Karpas-422 (cell line): ENCODE data around the gene PIP4K2A. TPM values are rescaled to one million over a fixed set of nuclear protein-coding genes. Genes with fewer than 3 reads are reported as not detected.
"Not testable (repeated sequence)": the region's sequence is repeated elsewhere in the genome, so short reads cannot be mapped to it uniquely, and the experiment has no call there.

Experiments used
- DNase-seq: peaks from one replicate; pipeline ENCODE4 v3.0.0-alpha.2; 2015
- H2AFZ ChIP-seq: fragments of 200-600 bp; sonication (generic); 2 replicates; pipeline ENCODE4 v1.6.1; 2014; ENCODE audit warnings: antibody characterized with exemption, low read length, mixed read lengths
- H3K27ac ChIP-seq: fragments of 200-600 bp; sonication (generic); 2 replicates; pipeline ENCODE4 v1.5.1; 2014; ENCODE audit warnings: mild to moderate bottlenecking, low read length, moderate library complexity
- H3K27me3 ChIP-seq: fragments of 200-600 bp; sonication (generic); 2 replicates; pipeline ENCODE4 v1.6.1; 2014; ENCODE audit warnings: low read length, mixed read lengths
- H3K36me3 ChIP-seq: fragments of 200-600 bp; sonication (generic); 2 replicates; pipeline ENCODE4 v1.6.1; 2014; ENCODE audit warnings: low read length, mixed read lengths; ENCODE audit not compliant: insufficient read depth
- H3K4me1 ChIP-seq: fragments of 200-600 bp; sonication (generic); 2 replicates; pipeline ENCODE4 v1.6.1; 2014; ENCODE audit warnings: mild to moderate bottlenecking, low read length, mixed read lengths
- H3K4me2 ChIP-seq: fragments of 200-600 bp; sonication (generic); 2 replicates; pipeline ENCODE4 v1.6.1; 2014; ENCODE audit warnings: low read length, low read depth, mild to moderate bottlenecking; ENCODE audit not compliant: poor library complexity, severe bottlenecking
- H3K4me3 ChIP-seq: fragments of 200-600 bp; sonication (generic); 2 replicates; pipeline ENCODE4 v1.5.1; 2014; ENCODE audit warnings: mild to moderate bottlenecking, antibody characterized with exemption, low read length, mixed read lengths
- H3K79me2 ChIP-seq: fragments of 200-600 bp; sonication (generic); 2 replicates; pipeline ENCODE4 v1.6.1; 2014; ENCODE audit warnings: mild to moderate bottlenecking, low read length, mixed read lengths
- H3K9ac ChIP-seq: fragments of 200-600 bp; sonication (generic); 2 replicates; pipeline ENCODE4 v1.6.0; 2014; ENCODE audit warnings: low read length
- H3K9me2 ChIP-seq: fragments of 200-600 bp; sonication (generic), shearing (Covaris generic); replicated peaks from 2 replicates; pipeline ENCODE4 v1.6.0; 2014; ENCODE audit warnings: mild to moderate bottlenecking, low read length, moderate library complexity; ENCODE audit not compliant: insufficient read depth
- H3K9me3 ChIP-seq: fragments of 300-700, 200-600 bp; sonication (generic); 2 replicates; pipeline ENCODE4 v1.6.1; 2014; ENCODE audit warnings: low read length, mixed read lengths
- H4K20me1 ChIP-seq: fragments of 200-600 bp; sonication (generic); 2 replicates; pipeline ENCODE4 v1.6.1; 2014; ENCODE audit warnings: mild to moderate bottlenecking, antibody characterized with exemption, low read length, low read depth; ENCODE audit not compliant: insufficient read depth
- total RNA-seq: library from RNA; depleted of rRNA; stranded (reverse); fragments of >200 nt; shearing (Covaris generic); gene quantifications from 2 replicates; pipeline ENCODE4 v1.2.3, GENCODE V29; 2014; ENCODE audit warnings: low replicate concordance

The PIP4K2A gene
- total RNA-seq, 1 experiment from 2014 or later, result 32.6 TPM

- Histone ChIP-seq H3K4me1 (peaks cover 8% of the 10 kb centered on the region), H3K4me2 (no peak overlapping the region), H3K9me2 (no peaks in the 10 kb centered on the region), H4K20me1 (peaks cover 83% of the 10 kb centered on the region), H3K79me2 (peaks cover 8% of the 10 kb centered on the region), H3K36me3 (no peaks in the 10 kb centered on the region), H3K27me3 (no peaks in the 10 kb centered on the region), H3K4me3 (no peak overlapping the region), H3K27ac (no peak overlapping the region), H3K9ac (no peak overlapping the region), H3K9me3 (no peaks in the 10 kb centered on the region), H2AFZ (no peak overlapping the region)
- no peak for DNase-seq
Observed at GRCh38 chr10:22698941-22699440, 15.4 kb downstream of the PIP4K2A start.

DNA sequence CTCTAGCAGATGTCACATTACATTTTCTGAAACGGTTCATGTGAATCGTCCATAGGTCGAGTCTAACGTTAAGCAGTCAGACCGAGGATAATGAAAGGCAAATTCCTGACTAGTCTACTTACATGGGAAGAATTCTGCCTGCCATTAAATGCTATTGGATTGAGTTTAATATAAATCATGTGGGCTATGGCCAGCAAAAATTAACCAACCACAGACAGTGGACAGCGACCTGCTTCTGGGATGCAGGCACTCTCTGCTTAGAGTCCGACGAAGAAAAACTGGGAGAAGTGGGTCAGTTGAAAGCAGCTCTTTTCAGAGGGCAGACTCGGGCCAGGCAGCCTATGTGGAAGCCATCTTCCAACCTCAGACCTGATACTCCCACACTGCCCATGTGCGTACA, 16.6 kb downstream of the PIP4K2A start:
- no peak overlapping the region for H3K4me2 ChIP-seq
- no peak overlapping the region for H3K4me3 ChIP-seq
- no peaks in the 10 kb centered on the region for H3K9me2 ChIP-seq
- H2AFZ ChIP-seq, result no peak overlapping the region
- no peak overlapping the region for H3K27ac ChIP-seq
- H4K20me1 ChIP-seq, result peaks cover 75% of the 10 kb centered on the region
- no peaks in the 10 kb centered on the region for H3K9me3 ChIP-seq
- no peak overlapping the region for H3K9ac ChIP-seq
- H3K36me3 ChIP-seq, result no peaks in the 10 kb centered on the region
- peaks cover 8% of the 10 kb centered on the region for H3K4me1 ChIP-seq
- peaks cover 4% of the 10 kb centered on the region for H3K79me2 ChIP-seq
- no peaks in the 10 kb centered on the region for H3K27me3 ChIP-seq
- no peak for DNase-seq

DNA sequence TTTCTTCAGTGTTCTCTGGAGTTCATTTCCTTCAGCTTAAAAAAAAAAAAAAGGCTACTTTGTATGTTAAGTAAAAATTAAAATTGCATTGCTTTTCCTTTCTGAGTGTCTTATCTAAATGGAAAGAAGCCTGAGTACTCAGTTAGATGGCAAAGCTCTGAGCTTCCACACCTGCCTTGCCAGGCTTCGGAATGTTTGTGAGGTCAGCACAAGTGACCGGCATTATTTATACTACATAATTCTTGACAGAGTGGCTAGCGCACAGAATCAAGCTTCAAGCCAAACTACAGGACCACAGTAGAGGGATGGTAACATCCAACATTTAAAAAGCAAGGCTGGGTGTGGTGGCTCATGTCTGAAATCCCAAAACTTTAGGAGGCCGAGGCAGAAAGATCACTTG, 17.3 kb downstream of the PIP4K2A start:
- Histone ChIP-seq H3K27me3 (no peaks in the 10 kb centered on the region), H3K9me3 (no peaks in the 10 kb centered on the region), H2AFZ (no peak overlapping the region), H3K27ac (no peak overlapping the region), H3K79me2 (peaks cover 4% of the 10 kb centered on the region), H3K4me2 (no peak overlapping the region), H3K4me1 (peaks cover 8% of the 10 kb centered on the region), H3K9me2 (no peaks in the 10 kb centered on the region), H3K9ac (no peak overlapping the region), H4K20me1 (peaks cover 75% of the 10 kb centered on the region), H3K4me3 (no peak overlapping the region), H3K36me3 (no peaks in the 10 kb centered on the region)
- no peak for DNase-seq

GRCh38 chr10:22693860-22694259, 20.5 kb downstream of the PIP4K2A start:
- DNase-seq, result no peak
- H3K36me3 ChIP-seq, result no peaks in the 10 kb centered on the region
- no peak overlapping the region for H2AFZ ChIP-seq
- H3K79me2 ChIP-seq, result peaks cover 4% of the 10 kb centered on the region; the same call in 1 of the 2 replicates
- H4K20me1 ChIP-seq, result peaks cover 73% of the 10 kb centered on the region
- H3K4me2 ChIP-seq, result no peak overlapping the region
- H3K9me3 ChIP-seq, result no peaks in the 10 kb centered on the region
- no peaks in the 10 kb centered on the region for H3K9me2 ChIP-seq
- H3K9ac ChIP-seq, result no peak overlapping the region
- no peak overlapping the region for H3K27ac ChIP-seq
- H3K4me3 ChIP-seq, result no peak overlapping the region
- no peaks in the 10 kb centered on the region for H3K4me1 ChIP-seq
- no peaks in the 10 kb centered on the region for H3K27me3 ChIP-seq

- Histone ChIP-seq H3K4me2 (no peak overlapping the region), H3K4me3 (no peak overlapping the region), H2AFZ (no peak overlapping the region), H3K9me2 (no peaks in the 10 kb centered on the region), H3K27me3 (no peaks in the 10 kb centered on the region), H3K9ac (no peak overlapping the region), H4K20me1 (peaks cover 73% of the 10 kb centered on the region), H3K79me2 (peaks cover 4% of the 10 kb centered on the region; the same call in 1 of the 2 replicates), H3K9me3 (no peaks in the 10 kb centered on the region), H3K36me3 (no peaks in the 10 kb centered on the region), H3K4me1 (no peaks in the 10 kb centered on the region), H3K27ac (no peak overlapping the region)
- DNase-seq, result no peak
Observed at GRCh38 chr10:22693371-22693784, 21.0 kb downstream of the PIP4K2A start.

GRCh38 chr10:22692119-22692518, 22.3 kb downstream of the PIP4K2A start:
- not testable (repeated sequence) for DNase-seq, H3K4me2 ChIP-seq, H3K36me3 ChIP-seq, H3K9me3 ChIP-seq, H3K4me1 ChIP-seq, H3K79me2 ChIP-seq, H3K27me3 ChIP-seq, H3K4me3 ChIP-seq, H3K27ac ChIP-seq, H3K9ac ChIP-seq, H3K9me2 ChIP-seq, H2AFZ ChIP-seq
- peaks cover 72% of the 10 kb centered on the region for H4K20me1 ChIP-seq

- Histone ChIP-seq H3K9me3 (no peaks in the 10 kb centered on the region), H3K4me3 (no peak overlapping the region), H3K27me3 (no peaks in the 10 kb centered on the region), H3K36me3 (no peaks in the 10 kb centered on the region), H2AFZ (no peak overlapping the region), H3K9ac (no peak overlapping the region), H3K4me1 (no peaks in the 10 kb centered on the region), H3K4me2 (no peak overlapping the region), H3K9me2 (no peaks in the 10 kb centered on the region), H3K27ac (no peak overlapping the region), H4K20me1 (peaks cover 76% of the 10 kb centered on the region), H3K79me2 (peaks cover 4% of the 10 kb centered on the region; the same call in 1 of the 2 replicates)
- DNase-seq, result no peak
Observed at GRCh38 chr10:22690614-22691431, 23.6 kb downstream of the PIP4K2A start.

DNA sequence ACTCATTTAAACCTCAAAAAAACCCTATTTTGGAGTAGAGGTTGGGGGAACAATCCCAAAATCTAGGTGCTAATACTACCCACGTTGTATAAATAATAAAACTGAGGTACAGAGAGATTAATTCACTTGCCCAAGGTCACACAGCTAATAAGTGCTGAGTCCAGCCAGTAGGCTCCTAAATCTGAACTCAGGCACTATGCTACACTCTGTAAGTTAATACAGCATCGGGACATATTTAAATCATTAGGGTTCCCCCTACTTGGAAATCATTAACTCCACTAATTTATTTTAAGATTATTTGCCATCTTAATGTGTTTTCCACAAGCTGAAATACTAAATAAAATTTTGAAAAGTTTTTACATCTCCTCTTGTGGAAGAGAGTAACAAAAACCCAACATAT, 24.2 kb downstream of the PIP4K2A start:
- no peaks in the 10 kb centered on the region for H3K9me3 ChIP-seq
- no peak for DNase-seq
- no peak overlapping the region for H3K4me2 ChIP-seq
- no peak overlapping the region for H3K9ac ChIP-seq
- H3K36me3 ChIP-seq, result no peaks in the 10 kb centered on the region
- no peak overlapping the region for H3K27ac ChIP-seq
- peaks cover 4% of the 10 kb centered on the region; the same call in 1 of the 2 replicates for H3K79me2 ChIP-seq
- H2AFZ ChIP-seq, result no peak overlapping the region
- no peaks in the 10 kb centered on the region for H3K27me3 ChIP-seq
- no peak overlapping the region for H3K4me3 ChIP-seq
- no peaks in the 10 kb centered on the region for H3K4me1 ChIP-seq
- H3K9me2 ChIP-seq, result no peaks in the 10 kb centered on the region
- H4K20me1 ChIP-seq, result peaks cover 80% of the 10 kb centered on the region
